ELF-1 (cell line): ENCODE measurements around the gene ABCB8.

ENCODE experiments used
- DNase-seq: peaks from one replicate; pipeline ENCODE4 v3.0.0-alpha.2; 2016; ENCODE audit warnings: low read depth, low spot score

Gene ABCB8

GRCh38 chr7:151071032-151071866 lies 43.0 kb downstream of the ABCB8 start:
- DNase-seq: no peak

DNA sequence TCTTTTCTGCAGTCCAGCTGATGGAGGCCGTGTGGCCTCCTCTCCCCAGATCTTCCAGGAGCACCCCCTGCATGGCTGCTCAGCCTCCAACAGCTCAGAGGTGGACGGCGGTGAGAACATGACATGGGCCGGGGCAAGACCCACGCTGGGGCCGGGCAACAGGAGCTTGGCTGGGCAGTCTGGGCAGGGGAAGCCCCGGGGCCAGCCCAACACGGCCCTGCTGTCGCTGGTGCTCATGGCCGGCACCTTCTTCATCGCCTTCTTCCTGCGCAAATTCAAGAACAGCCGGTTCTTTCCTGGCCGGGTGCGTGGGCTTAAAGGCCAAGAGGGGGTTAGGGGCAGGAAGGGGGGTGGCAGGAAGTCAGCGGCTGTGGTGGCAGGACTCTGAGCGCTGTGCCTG lies 45.7 kb downstream of the ABCB8 start:
- no peak for DNase-seq

GRCh38 chr7:151074817-151075661 lies 46.8 kb downstream of the ABCB8 start:
- DNase-seq: no peak

DNA sequence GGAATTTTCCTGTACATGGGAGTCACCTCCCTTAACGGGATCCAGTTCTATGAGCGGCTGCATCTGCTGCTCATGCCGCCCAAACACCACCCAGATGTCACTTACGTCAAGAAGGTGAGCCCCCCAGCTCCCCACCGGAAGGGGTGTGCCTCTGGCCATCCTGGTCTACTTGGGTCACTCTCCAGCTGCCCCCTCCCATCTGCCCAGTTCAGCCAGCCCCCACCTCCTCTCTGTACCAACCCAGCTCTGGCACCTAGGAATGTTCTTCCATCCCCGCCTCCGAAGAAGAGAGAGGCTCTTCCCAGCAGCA lies 47.4 kb downstream of the ABCB8 start:
- DNase-seq: no peak

DNA sequence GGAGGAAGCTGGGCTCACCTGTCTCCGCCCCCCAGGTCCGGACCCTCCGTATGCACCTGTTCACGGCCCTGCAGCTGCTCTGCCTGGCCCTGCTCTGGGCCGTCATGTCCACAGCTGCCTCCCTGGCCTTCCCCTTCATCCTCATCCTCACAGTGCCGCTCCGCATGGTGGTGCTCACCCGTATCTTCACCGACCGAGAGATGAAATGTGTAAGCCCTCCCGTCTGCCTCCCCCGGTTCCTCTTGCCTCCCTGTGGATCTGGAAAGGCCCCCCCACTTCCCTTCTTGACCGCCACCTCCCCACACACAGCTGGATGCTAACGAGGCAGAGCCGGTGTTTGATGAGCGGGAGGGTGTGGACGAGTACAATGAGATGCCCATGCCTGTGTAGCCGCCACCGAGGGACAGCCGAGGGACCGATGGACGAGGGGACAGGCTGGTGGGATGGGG lies 47.8 kb downstream of the ABCB8 start:
- no peak for DNase-seq

DNA sequence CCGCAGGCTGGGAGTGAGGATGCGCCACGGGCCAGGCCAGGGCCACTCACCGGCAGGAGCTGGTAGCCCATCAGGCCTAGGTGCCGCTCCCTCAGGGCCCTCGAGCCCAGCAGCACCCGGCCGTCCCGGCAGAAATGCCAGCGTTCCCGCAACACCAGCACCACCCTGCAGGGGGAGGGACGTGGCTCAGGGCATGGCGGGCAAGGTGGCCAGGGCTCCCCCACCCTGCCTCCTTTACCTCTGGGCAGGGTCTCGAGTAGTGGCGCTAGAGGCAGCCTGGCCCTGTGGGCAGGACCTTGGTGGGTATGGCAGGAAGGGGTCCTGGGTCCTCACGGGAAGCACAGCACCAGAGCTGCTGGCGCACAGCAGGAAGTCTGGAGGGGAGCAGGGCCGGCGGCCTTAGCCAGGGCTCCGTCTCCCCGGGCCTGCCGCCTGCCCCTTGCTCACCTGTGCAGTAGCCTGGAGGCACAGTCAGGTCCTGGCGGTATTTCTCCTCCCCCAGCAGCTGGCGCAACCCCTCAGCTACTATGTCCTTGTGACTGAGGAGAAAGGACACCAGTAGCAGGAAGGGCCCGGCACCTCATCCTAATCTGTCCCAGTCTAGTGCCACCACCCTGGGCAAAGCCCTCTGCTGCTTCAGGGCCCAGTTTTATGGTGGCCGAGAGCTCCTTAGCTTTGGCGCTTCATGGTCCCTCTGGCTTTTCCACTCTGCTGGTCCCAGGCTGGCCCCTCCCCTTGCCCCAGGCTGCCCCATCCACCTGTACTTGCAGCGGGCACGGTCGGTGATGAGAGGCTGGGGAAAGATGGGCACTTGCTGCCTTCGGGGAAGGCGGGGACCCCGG lies 48.8 kb downstream of the ABCB8 start:
- peak; percentile 66 for DNase-seq

GRCh38 chr7:151077705-151078232 lies 49.5 kb downstream of the ABCB8 start:
- DNase-seq: no peak

DNA sequence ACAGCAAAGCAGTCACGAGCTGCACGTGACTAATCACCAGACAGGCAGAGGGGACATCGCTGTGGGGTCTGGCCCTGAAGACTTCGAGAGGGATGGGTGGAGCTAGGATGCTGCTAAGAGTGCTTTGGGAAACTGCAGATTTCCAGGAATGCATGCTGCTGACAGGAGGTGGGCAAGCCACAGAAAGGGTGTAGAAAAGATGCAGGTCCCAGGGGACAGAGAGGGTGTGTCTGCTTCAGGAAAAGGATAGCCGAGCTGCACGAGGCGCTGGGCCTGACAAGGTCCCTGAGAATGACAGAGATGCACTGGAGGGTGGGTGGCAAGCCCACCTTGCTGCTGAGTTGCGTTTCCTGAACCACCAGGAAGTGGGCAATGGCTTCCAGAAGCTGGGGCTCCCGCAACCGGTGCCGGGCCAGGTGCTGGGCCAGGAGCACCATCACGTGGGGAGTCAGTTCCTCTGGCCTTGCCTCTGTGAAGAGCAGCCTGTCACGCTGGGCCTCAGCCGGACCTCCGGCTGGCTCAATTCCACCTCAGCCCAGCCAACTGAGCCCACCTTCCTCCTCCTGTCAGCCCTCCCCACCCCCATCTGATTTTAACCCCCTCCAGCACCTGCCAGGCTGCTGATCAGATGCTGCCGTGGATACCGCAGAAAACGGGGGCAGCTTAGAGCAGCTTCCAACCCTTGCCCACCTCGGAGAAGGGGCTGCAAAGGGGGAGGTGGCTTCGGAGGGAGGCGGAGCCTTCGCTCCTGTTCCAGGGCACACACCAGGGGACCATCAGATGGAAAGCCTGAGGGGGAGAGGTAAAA lies 50.2 kb downstream of the ABCB8 start:
- peak; percentile 81 for DNase-seq

DNA sequence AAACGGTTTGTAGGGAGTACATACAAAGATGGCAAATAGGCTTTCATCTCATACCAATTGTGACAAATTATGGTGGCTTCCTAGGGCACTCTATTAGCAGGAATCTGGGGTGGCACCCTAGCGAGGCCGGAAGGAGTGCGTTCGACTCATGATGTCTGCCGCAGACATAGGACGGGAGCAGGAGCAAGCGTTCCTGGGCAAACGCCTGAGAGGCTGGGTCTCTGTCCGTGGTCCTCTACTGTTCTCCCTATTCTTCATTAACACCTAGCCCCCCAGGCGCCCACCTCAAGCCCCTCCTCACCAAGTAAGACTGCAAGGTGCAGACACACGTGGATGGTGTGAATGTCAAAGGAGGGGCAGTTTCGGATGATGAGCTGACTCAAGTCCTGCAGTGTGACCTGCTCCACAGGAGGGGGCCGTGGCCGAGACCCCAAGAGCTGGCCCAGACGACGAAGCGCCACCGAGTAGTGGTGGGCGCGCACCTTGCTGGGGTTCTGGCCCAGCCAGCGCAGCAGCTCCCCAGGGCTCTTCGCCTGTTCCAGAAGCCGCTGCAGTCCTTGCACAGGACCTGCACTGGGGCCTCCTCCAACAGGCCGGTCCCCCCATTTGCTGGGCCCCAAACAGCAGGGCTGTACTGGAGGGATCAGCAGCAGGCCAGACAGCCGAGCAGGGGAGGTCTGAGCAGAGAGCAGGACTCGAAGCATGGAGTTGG lies 51.1 kb downstream of the ABCB8 start:
- DNase-seq: peak; percentile 29

- peak; percentile 60 for DNase-seq
Measured at GRCh38 chr7:151080067-151080521, 51.8 kb downstream of the ABCB8 start.

- peak; percentile 94 for DNase-seq
Measured at GRCh38 chr7:151080522-151081169, 52.4 kb downstream of the ABCB8 start, which contains the start of gene FASTK. TSS of gene FASTK (minus strand) at chr7:151080809. CDS start at chr7:151080766, 43 bp downstream.

- DNase-seq: peak; percentile 62
Measured at GRCh38 chr7:151081170-151082101, 53.2 kb downstream of the ABCB8 start.

- DNase-seq: peak; percentile 53
Measured at GRCh38 chr7:151082141-151083070, 54.2 kb downstream of the ABCB8 start.

- peak; percentile 44 for DNase-seq
Measured at GRCh38 chr7:151083071-151083823, 55.0 kb downstream of the ABCB8 start, which contains the start of gene TMUB1. TSS of gene TMUB1 (minus strand) at chr7:151083493. CDS start at chr7:151082563, 930 bp downstream.

GRCh38 chr7:151083824-151084160 lies 55.5 kb downstream of the ABCB8 start:
- DNase-seq: no peak

DNA sequence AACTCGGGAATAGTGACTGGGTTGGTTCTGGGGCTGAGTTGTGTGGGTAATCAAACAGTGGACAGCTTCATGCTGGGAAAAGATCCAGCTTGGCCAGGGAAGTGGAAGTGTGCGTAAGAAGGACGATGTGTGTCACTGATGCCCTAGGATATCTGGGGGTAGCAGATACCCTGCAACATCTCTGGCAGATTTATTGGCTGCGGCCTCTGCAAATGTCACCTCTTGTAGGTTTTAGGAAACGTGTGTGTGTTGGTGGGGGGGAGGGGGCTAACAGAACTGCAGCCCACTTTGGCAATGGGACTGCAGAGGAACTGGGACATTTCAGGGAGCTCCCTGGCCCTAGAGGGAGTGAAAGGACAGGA lies 57.1 kb downstream of the ABCB8 start:
- DNase-seq: no peak
